NT2/D1 (cell line): ENCODE data around the gene UGT2A2.

Experiments used
- SUZ12 ChIP-seq: IDR thresholded peaks from 2 replicates; pipeline ENCODE4 v1.6.1; 2011; ENCODE audit not compliant: insufficient read length, insufficient read depth; ENCODE audit errors: extremely low read depth
- ZNF274 ChIP-seq: IDR thresholded peaks from 2 replicates; pipeline ENCODE4 v1.6.1; 2011; ENCODE audit warnings: mild to moderate bottlenecking, low read depth, low read length

DNA sequence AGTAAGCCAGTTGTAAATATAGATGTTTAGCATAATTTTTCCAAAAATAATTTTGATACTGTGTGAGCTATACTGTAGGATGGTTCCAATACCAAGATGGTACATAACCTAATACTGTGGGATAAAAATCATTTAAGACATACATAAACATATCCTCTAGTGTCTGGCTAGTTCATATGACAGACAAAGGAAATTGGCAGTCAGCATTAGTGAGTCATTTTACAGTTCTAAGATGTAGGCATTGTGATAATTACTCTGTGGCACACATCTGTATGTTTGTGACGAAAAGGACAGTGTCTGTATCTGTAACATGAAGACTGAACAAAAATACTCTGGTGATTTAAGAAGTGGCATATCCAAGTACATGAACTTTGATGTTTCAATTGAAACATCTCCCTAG is 49.6 kb downstream of the UGT2A2 start:
- TF ChIP-seq SUZ12, result no peak
- TF ChIP-seq ZNF274, result no peak
